Measurements from ENCODE around the gene MYL10. TPM values are rescaled to one million over a fixed set of nuclear protein-coding genes. Genes with fewer than 3 reads are reported as not detected.

The MYL10 gene
- total RNA-seq, 4 donors from 2014 or later = not detected

GRCh38 chr7:101586906-101587677, 42.0 kb downstream of the MYL10 start:
- DNase-seq (ENCODE audit: low spot score in 2 of 2) = peak in 1 of 2 donors; percentile 64
- WGBS, 2 donors = 74 to 75% methylated on average over 12 of the region's 12 CpGs
- intact Hi-C loops (cut with DNase I; ENCODE audit: low total_unique reads) = no loop called here
- TF ChIP-seq POLR2A (IDR thresholded peaks at IDR 0.05) (no peak), CTCF (IDR thresholded peaks at IDR 0.05) (no peak)
- H3K4me3 ChIP-seq (ENCODE audit: low read depth, poor library complexity, severe bottlenecking) = no peak overlapping the region

GRCh38 chr7:101586078-101586905, 42.8 kb downstream of the MYL10 start:
- DNase-seq (ENCODE audit: low spot score in 2 of 2) = peak in 1 of 2 donors; percentile 71
- 52 to 57% methylated on average over 18 of the region's 18 CpGs for WGBS, 2 donors
- TF ChIP-seq POLR2A (IDR thresholded peaks at IDR 0.05) (no peak), CTCF (IDR thresholded peaks at IDR 0.05) (no peak)
- intact Hi-C loops (cut with DNase I; ENCODE audit: low total_unique reads) = no loop called here
- no peak overlapping the region for H3K4me3 ChIP-seq (ENCODE audit: low read depth, poor library complexity, severe bottlenecking)

- WGBS, 2 donors = 86 to 93% methylated on average over 3 of the region's 3 CpGs
- DNase-seq (ENCODE audit: low spot score in 2 of 2) = peak in 1 of 2 donors; percentile 36
Measured at GRCh38 chr7:101582971-101583370, 46.1 kb downstream of the MYL10 start.

GRCh38 chr7:101581891-101582290, 47.2 kb downstream of the MYL10 start:
- peak in 1 of 2 donors; percentile 25 for DNase-seq (ENCODE audit: low spot score in 2 of 2)
- intact Hi-C loops (cut with DNase I; ENCODE audit: low total_unique reads) = no loop called here
- TF ChIP-seq CTCF (IDR thresholded peaks at IDR 0.05) = no peak
- no peak for TF ChIP-seq POLR2A (IDR thresholded peaks at IDR 0.05)
- 54 to 56% methylated on average over 10 of the region's 10 CpGs for WGBS, 2 donors
- no peak overlapping the region for H3K4me3 ChIP-seq (ENCODE audit: low read depth, poor library complexity, severe bottlenecking)

More at GRCh38 chr7:101582971-101583370, 46.1 kb downstream of the MYL10 start:
- TF ChIP-seq POLR2A (IDR thresholded peaks at IDR 0.05) (no peak), CTCF (IDR thresholded peaks at IDR 0.05) (no peak)
- intact Hi-C loops (cut with DNase I; ENCODE audit: low total_unique reads) = no loop called here
- H3K4me3 ChIP-seq (ENCODE audit: low read depth, poor library complexity, severe bottlenecking) = no peak overlapping the region

GRCh38 chr7:101580596-101580995, 48.5 kb downstream of the MYL10 start:
- no peak overlapping the region for H3K4me3 ChIP-seq (ENCODE audit: low read depth, poor library complexity, severe bottlenecking)
- intact Hi-C loops (cut with DNase I; ENCODE audit: low total_unique reads) = no loop called here
- 89 to 90% methylated on average over 7 of the region's 7 CpGs for WGBS, 2 donors
- TF ChIP-seq CTCF (IDR thresholded peaks at IDR 0.05) (no peak), POLR2A (IDR thresholded peaks at IDR 0.05) (no peak)
- DNase-seq (ENCODE audit: low spot score in 2 of 2) = peak in 1 of 2 donors; percentile 36

Data from lower leg skin (tissue), 4 donors.